ENCODE results near the gene COX6A2.

DNA sequence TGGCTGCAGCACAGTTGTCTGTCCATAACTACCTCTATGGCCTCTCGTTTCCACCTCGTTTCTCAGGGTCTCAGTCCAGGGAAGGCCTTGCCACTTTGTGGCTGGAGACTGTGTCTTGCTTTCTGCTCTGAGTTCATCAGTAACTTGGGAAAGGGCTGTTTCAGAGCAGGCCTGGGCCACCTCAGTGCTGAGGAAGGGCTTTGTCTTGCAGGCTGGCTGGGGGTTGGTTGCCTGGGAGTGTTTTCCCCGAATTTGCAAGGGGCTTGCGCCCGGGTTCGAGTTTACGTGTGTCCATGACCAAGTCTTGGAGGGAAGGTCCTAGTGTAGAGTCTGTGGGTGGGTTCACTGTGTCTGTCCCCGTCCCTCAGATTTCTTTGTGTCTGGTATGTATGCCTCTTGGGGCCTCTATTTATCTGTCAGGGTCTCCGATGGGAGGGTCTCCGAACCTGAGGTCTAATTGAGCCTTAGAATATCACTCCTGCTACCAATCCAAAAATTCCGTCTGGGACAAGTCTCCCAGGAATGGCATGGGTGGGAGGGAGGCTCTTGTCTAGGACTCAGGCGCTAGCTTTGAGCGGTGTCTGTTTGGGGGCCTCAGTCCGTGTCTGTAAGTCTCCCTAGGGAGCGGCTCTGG is 43.2 kb upstream of the COX6A2 start:
- TF ChIP-seq EZH2phosphoT487 (IDR thresholded peaks at IDR 0.05; ENCODE audit: insufficient read depth, low read depth) = no peak
- TF ChIP-seq EZH2 (IDR thresholded peaks at IDR 0.05; ENCODE audit: insufficient read depth, poor library complexity, severe bottlenecking) = no peak

Data from GM23248 (cell line).